DND-41 (cell line): Measurements from ENCODE around the gene GPN1.

Experiments used
- EZH2 ChIP-seq: IDR thresholded peaks from 3 replicates; pipeline ENCODE4 v1.6.1; 2012; ENCODE audit warnings: borderline replicate concordance, low read depth, mild to moderate bottlenecking, moderate library complexity, low read length, inconsistent platforms; ENCODE audit not compliant: severe bottlenecking
- TF ChIP-seq, protein P1 (sequence below): IDR thresholded peaks from 2 replicates; pipeline ENCODE4 v1.5.1; 2012; ENCODE audit warnings: borderline replicate concordance, low read length, moderate library complexity, mild to moderate bottlenecking; ENCODE audit not compliant: poor library complexity, severe bottlenecking; ENCODE audit errors: extremely low read depth

DNA sequence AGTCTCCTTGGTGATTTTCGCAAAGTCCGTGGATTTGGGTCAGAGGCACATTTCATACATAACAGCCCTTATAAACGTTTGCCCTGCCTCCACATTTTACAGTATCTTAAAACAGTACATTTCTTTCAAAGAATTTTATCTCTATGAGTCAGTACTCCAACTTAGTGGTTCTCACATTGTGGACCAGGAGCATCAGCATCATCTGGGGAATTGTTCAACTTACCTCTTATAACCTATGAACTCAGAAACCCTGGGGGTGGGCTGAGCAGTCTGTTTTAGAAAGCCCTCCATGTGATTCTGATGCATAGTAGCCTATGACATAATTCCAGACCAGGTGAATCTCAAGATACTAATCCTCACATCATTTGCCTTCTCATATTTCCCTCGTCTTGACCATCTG, 22.2 kb downstream of the GPN1 start:
- TF ChIP-seq, protein P1, sequence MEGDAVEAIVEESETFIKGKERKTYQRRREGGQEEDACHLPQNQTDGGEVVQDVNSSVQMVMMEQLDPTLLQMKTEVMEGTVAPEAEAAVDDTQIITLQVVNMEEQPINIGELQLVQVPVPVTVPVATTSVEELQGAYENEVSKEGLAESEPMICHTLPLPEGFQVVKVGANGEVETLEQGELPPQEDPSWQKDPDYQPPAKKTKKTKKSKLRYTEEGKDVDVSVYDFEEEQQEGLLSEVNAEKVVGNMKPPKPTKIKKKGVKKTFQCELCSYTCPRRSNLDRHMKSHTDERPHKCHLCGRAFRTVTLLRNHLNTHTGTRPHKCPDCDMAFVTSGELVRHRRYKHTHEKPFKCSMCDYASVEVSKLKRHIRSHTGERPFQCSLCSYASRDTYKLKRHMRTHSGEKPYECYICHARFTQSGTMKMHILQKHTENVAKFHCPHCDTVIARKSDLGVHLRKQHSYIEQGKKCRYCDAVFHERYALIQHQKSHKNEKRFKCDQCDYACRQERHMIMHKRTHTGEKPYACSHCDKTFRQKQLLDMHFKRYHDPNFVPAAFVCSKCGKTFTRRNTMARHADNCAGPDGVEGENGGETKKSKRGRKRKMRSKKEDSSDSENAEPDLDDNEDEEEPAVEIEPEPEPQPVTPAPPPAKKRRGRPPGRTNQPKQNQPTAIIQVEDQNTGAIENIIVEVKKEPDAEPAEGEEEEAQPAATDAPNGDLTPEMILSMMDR, result no peak
- no peak for TF ChIP-seq EZH2
